AG08395 (cell line): ENCODE data around the gene DRD2.
A peak's percentile ranks its signal among the peaks of the same experiment; 100 is the strongest.

Source experiments
- DNase-seq: peaks from one replicate; pipeline ENCODE4 v3.0.0; 2012; ENCODE audit warnings: mixed read lengths, low spot score

DRD2 gene

DNA sequence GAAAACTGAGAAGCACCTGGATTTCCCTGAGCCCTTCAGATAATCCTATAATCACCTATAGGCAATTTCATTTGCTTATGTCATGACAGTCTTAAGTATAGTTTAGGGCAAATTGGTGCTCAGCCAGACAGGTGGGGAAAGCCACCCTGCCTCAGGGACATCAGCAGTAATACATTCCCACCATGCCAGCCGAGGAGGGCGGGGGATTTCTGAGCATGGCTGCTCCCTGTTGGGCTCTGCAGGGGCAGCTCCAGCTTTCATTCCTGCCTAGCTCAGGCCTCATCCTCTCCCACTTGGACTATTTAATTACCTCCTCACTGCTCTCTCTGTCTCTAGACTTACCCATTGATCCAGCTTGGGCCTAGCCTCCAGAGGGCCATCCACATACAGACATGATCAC is 9.0 kb upstream of the DRD2 start:
- DNase-seq: no peak

DNA sequence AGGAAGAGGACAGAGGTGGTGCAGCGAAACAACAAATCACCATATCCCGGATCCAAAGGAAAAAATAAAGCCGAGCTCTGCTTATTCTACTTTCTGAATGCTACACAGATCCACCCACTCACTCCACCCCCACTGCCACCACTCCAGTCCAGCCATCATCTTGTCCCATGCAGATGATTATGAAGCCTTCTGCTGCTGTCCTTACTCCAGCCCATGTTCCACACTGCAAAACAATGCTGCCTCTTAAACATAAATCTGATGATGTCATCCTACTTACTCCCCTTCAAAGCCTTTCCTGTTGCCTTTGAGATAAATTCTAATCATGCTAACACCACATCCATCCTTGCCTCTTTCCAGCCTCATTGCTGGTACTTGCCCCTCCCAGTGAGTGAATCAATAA is 6.5 kb upstream of the DRD2 start:
- no peak for DNase-seq

DNA sequence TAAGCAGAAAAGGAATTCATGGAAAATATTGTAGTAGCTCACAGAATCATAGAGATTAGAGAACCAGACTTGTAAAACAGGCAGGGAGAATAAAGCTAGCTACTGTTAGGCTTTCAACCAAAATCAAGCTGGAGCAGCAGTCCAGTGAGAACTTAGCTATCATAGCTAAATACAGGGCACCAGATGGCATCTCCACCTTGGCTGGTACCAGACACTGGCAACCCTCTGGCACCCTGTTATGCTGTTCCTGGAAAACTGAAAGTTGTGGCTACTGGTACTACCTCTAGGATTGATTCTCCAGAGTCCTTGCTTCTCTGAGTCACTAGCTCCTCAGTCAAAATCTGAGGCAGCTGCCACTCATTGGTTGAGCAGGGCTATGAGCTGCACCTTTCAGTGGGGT is 6.0 kb upstream of the DRD2 start:
- DNase-seq: no peak

DNA sequence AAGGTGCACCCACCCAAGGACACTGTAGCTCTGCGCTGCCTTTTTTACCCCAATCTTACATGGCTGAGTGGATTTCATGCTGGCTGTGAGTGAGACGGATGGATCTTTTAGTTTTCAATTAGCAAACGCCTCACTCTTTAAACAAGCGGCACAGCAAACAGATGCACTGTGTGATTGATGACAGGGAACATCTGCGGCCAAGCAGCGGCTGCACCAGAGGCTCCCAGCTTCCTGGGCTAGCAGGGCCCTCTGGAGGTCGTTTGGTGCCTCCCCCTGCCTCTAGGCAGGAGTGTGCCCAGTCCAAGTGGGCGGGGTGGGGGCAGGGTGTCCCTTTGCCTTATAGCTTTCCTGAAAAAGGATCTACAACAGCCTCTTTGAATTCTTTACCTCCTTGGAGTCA is 2.1 kb upstream of the DRD2 start:
- no peak for DNase-seq

DNA sequence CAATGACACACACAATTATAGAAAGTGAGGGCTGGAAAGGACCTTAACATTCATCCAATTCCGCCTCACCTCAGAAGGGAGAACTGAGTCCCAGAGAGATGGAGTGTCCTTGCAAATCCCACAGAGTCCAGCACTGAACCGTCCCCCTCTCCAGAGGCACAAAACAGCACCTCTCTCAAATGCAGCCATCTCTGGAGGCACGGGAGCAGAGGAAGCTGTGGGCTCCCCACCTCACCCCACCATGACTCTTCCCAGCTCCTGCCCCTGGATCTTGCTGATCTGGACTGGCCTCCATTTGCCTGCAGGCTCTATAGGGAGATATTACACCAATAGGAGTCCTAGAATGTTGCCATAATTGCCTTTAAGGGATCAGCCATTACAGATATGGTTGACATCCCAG is 1.4 kb upstream of the DRD2 start:
- DNase-seq: no peak

DNA sequence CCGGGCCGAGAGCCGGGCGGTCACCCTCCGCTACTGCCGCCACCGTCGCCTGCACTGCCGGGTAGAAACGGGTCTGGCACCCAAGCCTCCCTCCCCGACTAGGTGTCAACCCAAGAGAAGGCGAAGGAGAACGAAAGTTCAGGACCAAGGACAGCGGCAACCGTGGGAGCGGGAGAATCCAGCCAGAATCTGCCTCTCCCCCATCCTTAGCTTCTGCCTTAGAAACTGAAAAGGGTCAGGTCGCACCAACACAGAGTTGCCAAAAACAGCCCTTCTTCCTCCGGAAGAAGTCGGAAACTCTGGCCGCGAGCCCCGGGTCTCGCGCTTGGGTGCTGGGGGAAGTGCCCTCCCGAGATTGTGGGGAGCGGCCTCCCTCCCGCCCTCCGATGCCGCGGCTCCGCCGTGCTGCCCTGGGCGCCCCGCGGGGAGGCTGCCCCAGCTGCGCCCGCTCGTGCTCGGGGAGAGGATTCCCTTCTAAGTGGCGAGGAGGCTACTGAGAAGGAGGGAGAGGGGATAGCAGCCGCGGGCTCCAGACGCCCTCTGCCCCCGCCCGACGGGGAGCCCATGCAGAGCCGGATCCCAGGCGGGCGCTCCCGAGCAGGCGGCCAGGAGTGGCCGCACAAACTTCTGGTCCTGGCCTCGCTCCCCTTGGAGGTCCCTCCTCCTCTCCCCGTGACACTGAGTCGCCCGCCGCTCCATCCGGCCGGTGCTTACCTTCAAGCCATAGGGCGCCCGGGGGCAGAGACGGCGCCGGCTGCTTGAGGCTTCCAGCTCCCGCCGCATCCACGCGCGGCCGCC is 637 bp downstream of the DRD2 start:
- peak; percentile 80 for DNase-seq

DNA sequence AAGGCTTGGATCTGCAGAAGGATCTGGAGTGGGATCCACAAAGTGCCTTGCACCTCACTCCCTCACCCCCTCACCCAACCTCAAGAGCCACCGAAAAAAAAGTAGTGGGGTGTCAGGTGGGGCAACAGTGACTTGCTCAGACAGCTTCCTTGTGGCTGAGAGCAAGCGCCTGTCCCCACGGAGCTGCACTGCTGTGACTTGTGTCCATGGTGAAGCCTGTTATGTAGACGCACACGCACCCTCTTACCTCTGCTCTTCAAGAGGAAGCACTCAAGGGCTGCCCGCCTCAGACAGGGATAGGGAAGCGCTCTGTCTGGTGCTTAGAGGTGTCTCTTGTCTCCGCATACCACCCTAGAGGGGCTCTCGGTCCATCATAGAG is 1.2 kb downstream of the DRD2 start:
- no peak for DNase-seq

DNA sequence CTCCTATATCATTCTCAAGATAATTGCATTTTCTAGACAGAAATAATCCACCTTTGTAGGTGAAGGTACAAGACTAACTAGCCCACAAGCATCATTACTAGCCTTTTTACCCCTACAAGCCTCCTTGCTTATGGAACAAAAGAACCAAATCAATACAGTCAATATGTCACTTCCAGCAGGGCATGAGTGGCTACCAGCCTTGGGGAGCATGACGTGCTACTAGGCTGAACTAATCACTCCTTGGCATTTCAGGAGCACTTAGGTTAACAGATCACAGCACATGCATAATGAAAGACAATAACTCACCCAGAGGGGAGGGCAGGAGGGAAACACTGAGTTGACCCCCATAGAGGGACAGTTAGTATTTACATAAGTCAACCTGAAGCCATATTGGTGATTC is 2.7 kb downstream of the DRD2 start:
- DNase-seq: no peak

DNA sequence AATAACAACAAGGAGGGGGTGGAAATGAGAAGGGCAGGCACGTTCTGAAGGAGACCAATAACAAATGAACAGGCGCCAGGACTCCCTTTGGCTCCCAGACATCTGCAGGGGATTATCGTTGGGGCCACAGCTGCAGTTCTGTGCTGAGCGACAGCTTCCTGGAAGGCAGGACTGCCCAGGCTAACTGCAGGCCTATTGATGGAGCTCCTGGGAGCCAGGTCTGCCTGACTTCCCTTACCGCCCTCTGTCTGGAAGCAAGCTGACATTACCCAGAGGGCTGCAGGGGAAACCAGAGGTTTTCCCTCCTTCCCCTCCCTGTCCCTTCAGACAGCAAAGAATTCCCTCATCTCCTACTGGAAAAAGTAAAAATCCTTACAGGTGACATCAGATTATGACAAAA is 5.0 kb downstream of the DRD2 start:
- no peak for DNase-seq

DNA sequence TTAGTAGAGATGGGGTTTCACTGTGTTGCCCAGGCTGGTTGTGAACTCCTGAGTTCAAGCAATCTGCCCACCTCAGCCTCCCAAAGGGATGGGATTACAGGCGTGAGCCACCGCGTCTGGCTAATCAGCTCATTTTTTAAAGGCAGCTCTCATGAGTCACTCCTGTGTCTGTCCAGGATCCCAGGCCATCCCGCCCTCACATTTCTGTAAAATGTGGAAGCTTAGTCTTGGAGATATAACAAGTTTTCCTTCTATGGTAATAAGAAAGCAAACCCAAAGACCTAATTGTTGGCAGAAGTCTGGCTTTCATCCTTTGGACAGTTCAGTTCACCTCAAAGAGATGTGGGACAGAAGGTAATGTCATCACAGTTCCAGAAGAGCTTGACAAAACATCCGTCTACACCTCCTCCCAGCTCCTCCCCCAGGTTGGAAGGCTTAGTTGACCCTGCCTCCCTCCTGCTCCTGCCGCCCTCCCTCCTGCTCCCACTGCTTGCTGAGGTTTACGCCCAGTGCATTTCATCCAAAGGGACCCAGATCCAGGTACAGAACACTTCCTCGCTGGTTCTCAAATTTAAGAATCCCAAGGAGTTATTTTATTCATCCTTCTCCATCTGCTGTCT is 6.4 kb downstream of the DRD2 start:
- no peak for DNase-seq

DNA sequence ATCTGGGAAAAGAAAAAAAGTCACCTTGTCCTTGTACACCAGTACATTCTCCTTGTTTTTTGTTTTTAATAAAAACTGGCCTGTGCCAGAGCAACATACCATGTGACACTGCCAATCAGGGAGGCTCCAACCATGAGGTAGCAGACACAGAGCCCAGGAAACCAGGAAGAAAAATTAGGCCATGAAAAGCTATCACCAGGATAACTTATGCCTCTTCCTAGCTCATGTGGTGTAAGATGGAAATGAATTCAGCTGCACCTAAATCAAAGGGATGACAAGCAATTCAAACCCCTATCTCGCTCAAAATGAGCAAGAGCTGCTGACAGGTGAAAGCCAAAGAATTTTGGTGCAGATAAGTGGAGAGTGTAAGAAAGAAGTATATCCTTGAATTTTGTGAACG is 7.7 kb downstream of the DRD2 start:
- DNase-seq: no peak

DNA sequence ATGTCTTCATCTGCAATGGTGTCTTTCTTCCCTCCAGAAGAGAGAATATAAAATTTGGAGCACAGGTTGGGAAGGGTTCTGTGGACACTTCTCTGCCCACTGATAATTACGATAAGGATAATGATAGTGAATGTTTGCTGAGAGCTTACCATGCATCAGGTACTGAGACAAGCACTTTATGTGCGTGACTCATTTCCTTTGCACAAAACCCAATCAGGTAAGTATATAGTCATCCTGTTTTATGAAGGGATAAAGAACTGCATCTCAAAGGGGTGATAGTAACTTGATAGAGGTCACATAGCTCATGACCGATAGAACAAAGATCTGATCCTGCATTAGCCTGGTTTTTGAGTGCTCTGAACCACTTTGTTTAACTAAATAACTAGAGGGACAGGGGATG is 9.4 kb downstream of the DRD2 start:
- DNase-seq: no peak

DNA sequence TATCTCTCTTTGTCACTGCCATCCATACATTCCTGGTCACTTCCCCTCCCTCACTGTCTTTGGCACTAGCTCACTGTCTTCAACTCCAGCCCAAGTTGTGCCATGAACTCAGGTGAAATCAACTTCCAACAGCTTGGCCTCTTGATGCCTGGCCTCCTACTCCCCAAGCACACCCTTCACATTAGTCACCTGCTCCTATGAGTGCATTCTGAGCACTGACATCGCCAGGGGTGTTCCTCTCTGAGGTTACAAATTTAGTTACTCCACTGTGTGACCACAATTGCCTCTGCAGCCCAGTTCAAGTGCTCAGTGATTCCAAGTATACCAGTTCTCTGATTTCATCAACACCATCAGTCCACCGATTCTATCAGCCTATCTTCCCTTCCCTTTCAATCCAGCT is 10.8 kb downstream of the DRD2 start:
- DNase-seq: no peak

DNA sequence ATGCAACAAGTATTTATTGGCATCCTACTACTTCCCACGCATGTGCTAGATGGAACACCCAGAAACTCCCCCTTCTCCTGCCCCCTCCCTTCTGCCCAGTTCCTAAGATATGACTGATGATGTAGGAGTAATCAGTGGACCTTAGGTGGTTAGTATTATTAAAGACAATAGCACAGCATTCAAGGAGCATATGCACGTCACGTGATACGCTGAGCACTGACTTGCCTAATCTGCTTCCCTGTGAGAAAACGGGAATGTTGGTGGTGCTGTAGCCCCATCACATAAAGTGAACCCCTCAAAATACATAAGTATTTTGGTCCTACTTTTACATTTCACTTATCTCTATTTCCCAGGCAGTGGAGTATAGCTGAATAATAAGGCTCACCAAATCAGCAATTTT is 12.4 kb downstream of the DRD2 start:
- no peak for DNase-seq

DNA sequence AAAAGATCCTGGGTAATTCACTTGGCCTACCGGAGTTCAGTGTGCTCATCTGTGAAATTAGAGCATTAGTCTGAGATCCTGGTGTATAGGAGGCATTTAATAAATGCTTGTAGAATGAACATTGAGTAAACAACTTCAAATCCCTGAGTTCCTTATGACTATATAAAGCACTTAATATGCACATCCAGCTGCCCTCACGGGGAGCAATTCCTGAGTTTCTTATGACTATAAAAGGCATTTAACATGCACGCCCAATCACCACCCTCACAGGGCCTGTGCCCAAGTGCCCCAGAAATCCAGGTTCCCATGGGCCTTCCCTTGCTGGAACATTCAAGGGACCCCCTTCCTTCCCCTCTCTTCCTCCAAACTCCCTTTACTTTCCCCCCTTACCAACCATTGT is 13.6 kb downstream of the DRD2 start:
- DNase-seq: no peak

DNA sequence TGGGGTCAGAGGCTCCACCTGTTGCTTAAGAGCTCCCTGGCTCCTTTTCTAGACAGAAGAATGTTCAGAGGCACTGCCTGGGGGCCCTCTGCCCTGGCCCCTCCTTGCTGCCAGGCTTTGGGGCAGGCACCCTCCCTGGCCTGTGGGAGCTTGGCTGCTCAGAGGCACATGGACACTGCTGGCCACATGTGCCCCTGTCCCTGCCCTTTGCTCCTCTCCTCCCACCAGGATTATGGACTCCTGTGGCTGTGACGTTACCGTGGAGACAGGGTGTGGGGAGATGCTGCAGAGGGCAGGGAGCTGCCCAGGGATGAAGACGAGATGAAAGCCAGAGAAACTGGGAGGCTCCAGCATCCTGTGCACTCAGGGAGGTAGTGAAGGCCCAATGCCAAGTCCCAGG is 14.7 kb downstream of the DRD2 start:
- DNase-seq: no peak

DNA sequence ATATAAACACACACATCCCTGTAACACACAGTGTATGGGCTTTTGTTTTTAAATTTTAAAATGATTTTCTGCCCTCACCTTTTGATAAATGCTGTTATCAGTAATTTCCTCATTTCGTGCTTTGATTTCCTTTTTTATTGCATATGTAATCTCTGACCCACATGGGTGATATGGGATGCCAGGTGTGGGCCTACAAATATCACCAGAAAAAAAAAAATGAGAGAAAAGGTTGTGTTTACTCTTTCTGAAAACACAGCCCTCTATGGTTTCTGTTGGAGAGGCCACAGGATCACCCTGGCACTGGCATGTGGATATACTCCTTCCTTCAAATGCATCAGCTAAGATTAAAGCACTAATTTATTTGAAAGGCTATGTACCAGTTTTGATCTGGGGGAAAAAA is 17.0 kb downstream of the DRD2 start:
- DNase-seq: no peak

DNA sequence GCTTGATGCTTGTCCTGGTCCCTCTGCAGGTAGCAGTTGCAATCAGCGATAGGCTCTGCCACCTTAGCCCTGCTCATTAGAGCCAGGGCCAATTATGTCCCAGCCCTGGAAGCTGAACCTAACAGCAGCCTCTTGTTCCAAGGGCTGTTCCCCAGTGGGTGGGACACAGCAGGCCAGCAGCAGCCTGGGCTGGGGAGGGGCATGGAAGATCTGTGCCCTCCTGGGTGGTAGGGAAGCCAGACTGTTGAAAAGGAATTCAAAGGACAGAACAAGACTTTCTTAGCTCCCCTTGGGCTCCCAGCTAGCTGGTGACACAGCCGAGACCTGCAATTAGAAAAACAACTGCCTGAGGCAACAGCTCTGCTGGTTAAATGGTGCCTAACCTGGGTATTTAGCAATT is 17.4 kb downstream of the DRD2 start:
- no peak for DNase-seq

DNA sequence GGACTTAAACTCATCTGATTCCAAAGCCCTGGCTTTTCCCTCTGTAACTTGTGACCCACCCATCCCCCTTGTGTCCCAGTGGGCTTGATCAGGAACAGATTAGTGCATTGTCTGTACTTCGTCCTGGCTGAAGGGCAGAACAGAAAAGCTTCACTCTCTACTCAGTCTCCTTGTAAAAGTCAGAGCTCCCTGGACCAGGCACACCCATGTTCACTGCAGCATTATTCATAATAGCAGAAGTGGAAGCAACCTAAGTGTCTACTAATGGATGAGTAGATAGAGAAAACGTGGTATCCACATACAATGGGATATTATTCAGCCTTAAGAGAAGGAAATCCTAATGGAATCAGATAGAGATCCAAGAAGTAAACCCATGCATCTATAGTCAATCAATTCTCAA is 20.7 kb downstream of the DRD2 start:
- DNase-seq: no peak

DNA sequence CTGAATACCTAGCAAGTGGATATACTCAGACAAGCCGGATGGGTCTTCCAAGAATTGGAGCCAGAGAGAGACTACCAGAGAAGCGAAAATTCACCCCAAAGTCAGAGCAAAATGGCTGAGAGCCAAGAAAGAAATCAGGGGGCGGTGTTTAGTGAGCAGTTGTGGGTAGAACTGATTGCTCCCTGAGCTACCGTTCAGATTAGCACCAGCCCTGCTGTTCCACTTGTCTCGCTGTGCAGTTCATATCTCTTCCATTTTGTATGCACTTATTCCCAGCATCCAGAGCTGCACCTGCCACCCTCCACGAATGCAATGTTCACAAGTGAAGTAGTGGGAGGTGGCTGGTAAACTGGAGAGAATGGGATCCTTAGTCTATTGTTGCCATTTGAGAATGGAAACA is 25.5 kb downstream of the DRD2 start:
- no peak for DNase-seq

DNA sequence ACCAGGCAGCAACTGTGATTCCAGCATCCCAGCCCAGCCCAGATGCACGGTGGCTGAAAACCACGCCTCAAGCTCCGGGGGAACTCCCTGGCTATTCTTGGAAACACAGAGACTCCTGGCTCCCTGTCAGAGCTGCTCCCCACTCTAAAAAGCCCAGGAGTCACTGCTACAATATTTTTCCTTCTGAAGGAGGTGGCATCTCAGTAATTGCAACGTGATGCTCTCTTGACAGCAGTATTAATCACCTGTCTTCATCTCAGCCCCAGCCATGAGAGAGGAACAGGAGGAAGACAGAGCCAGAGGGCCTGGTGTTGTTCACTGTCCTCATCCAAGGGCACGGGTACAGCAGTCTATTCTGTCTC is 26.9 kb downstream of the DRD2 start:
- DNase-seq: no peak

DNA sequence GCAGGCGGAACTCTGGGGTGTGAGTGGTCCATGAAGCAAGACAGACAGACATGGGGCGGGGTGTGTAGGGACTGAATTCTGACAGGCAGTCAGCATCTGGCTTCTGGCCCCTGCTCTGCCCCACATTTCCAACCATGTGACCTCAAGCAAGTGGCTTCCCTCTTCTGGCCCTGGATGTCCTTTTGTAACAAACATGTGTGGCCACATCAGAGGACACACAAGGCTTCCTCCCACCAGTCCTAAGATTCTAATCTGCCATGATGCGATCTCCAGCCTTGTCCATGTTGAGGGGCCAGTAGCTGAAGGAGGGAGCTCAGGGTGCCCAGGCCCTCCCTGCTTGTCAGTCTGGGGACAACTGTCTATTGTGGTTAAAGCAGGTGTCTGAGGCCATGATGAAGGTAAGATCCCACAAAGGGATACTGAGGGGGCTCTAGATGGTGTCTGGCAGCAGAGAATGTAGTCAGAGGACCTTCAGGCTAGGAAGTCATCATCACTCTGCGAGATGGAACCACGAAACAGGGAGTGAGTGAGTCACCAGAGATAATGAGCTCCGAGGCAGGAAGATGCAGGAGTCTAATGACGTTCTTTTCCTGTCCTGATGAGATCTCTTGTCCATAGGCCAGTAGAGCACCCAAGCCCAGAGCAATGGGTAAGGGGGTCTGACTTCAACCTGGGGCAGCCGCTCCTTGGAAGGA is 27.4 kb downstream of the DRD2 start:
- peak; percentile 56 for DNase-seq

DNA sequence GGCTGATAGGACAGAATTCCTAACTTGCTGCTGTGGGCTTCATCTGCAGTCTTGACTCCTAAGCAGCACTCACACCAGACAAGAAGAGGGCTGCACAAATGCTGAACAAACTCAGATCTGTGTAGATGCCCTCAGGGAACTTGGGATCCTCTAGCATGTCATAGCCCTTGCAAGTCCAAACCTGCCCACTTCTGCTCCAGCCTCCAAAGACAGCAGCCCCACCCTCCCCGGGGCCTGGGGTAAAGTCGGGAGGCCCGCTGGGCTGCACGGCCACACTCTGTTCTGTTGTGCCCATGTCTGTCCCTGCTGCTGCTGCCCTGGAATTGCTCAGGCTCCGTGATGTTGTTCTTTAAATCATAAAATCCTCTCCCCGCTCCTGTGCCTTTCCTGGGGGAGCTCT is 28.3 kb downstream of the DRD2 start:
- DNase-seq: no peak

DNA sequence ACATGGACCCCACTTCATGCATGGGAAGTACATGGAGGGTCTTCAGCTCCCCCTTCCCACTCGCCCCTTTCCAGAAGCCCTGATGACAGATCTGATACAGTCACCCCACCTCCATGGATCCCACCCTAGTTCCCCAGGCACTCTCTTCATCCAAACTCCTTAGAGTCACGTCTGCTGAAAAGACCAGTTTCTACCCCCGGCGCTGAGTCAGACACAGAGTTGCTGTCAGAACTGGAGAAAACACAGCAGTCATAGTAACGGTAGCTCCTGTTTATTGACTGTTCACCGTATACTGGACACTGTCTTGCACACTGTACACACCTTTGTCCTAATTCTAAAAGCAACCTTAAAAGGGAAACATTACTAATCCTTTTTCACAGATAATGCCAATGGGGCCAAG is 29.1 kb downstream of the DRD2 start:
- no peak for DNase-seq
